Naive thymus-derived CD4-positive, alpha-beta T cell (primary cell): ENCODE results near the gene PIK3C2B. TPM values are rescaled to one million over a fixed set of nuclear protein-coding genes. Genes with fewer than 3 reads are reported as not detected.

Experiments used
- ATAC-seq: fragments of 150-1000 bp; cut with Tn5 transposase; 2 replicates; pipeline ENCODE4 v1.10.0; 2021; ENCODE audit warnings: mild to moderate bottlenecking, moderate library complexity
- CTCF ChIA-PET: fragments of 350-600 bp; sonication (Branson Sonifier 250); formaldehyde crosslinking; loops from one replicate; lab custom pipeline; 2021; ENCODE audit warnings: antibody characterized with exemption; lab: Charles Lee
- POLR2A ChIA-PET: fragments of 350-600 bp; sonication (Branson Sonifier 250); formaldehyde crosslinking; loops from one replicate; lab custom pipeline; 2021; ENCODE audit warnings: antibody characterized with exemption, inconsistent platforms; lab: Charles Lee
- DNase-seq, 9 donors: peaks; one replicate each; pipeline versions ENCODE4 v3.0.0 to v3.0.0-alpha.2; 2020 to 2022; ENCODE audit warnings: mixed read lengths in 1 of 9
- H3K27ac ChIP-seq: one replicate; pipeline ENCODE4 v1.7.0; 2013; ENCODE audit warnings: mild to moderate bottlenecking, low read depth, low read length, moderate library complexity
- H3K27me3 ChIP-seq, 2 donors: one replicate each; pipeline ENCODE4 v1.7.0; 2013; ENCODE audit warnings: low read length in 2 of 2, mild to moderate bottlenecking in 2 of 2, moderate library complexity in 2 of 2; ENCODE audit not compliant: control insufficient read depth in 2 of 2, insufficient read depth in 2 of 2
- H3K36me3 ChIP-seq, 3 experiments: 1 replicate in 2 of 3; 2 replicates in 1 of 3; pipeline ENCODE4 v1.7.0; 2013; ENCODE audit warnings: low read length in 3 of 3, mild to moderate bottlenecking in 3 of 3, moderate library complexity in 1 of 3; ENCODE audit not compliant: insufficient read depth in 3 of 3, control insufficient read depth in 2 of 3
- H3K4me1 ChIP-seq, 2 donors: one replicate each; pipeline ENCODE4 v1.7.0; 2013; ENCODE audit warnings: low read length in 2 of 2, mild to moderate bottlenecking in 2 of 2, moderate library complexity in 1 of 2; ENCODE audit not compliant: control insufficient read depth in 2 of 2, insufficient read depth in 2 of 2
- H3K4me3 ChIP-seq: 2 replicates; pipeline ENCODE4 v1.7.0; 2013; ENCODE audit warnings: mild to moderate bottlenecking, low read length
- H3K9me3 ChIP-seq, 3 experiments: 1 replicate in 2 of 3; 2 replicates in 1 of 3; pipeline ENCODE4 v1.7.0; 2013; ENCODE audit warnings: low read length in 3 of 3; ENCODE audit not compliant: control insufficient read depth in 2 of 3
- H3K27ac Mint-ChIP-seq, 9 donors: one replicate each; pipeline ENCODE4 v1.8.0; 2020 to 2022; ENCODE audit warnings: mixed read lengths in 9 of 9, mild to moderate bottlenecking in 8 of 9, moderate library complexity in 5 of 9, inconsistent platforms in 2 of 9
- H3K27me3 Mint-ChIP-seq, 5 donors: one replicate each; pipeline ENCODE4 v1.8.0; 2021 to 2022; ENCODE audit warnings: mixed read lengths in 5 of 5, mild to moderate bottlenecking in 1 of 5
- H3K36me3 Mint-ChIP-seq, 5 donors: one replicate each; pipeline ENCODE4 v1.8.0; 2020 to 2022; ENCODE audit warnings: mixed read lengths in 5 of 5, mild to moderate bottlenecking in 3 of 5, inconsistent platforms in 1 of 5
- H3K4me1 Mint-ChIP-seq, 7 donors: one replicate each; pipeline ENCODE4 v1.8.0; 2020 to 2022; ENCODE audit warnings: mixed read lengths in 7 of 7, mild to moderate bottlenecking in 3 of 7, inconsistent platforms in 1 of 7
- H3K4me3 Mint-ChIP-seq, 10 donors: one replicate each; pipeline ENCODE4 v1.8.0; 2020 to 2022; ENCODE audit warnings: mild to moderate bottlenecking in 10 of 10, mixed read lengths in 10 of 10, moderate library complexity in 6 of 10, inconsistent platforms in 2 of 10
- H3K9me3 Mint-ChIP-seq, 11 donors: one replicate each; pipeline ENCODE4 v1.8.0; 2020 to 2022; ENCODE audit warnings: mixed read lengths in 11 of 11, mild to moderate bottlenecking in 4 of 11, inconsistent platforms in 1 of 11, moderate library complexity in 1 of 11
- intact Hi-C, 2 donors: fragments of 100-400 bp; cut with micrococcal nuclease; formaldehyde crosslinking; loops; one replicate each; pipeline ENCODE4 v1.15.1; 2023
- polyA plus RNA-seq, 2 donors: library from polyadenylated mRNA; unstranded; fragments of 300-500 nt; fragmentation: Illumina TruSeq; gene quantifications; one replicate each; pipeline ENCODE4 v1.2.3, GENCODE V29; 2021
- total RNA-seq, 6 experiments: library from RNA in 5 of 6; stranded (reverse) in 5 of 6; gene quantifications; 1 replicate in 5 of 6; 2 replicates in 1 of 6; pipeline ENCODE4 v1.2.3 and lab custom pipeline; 2021 to 2026

The PIK3C2B gene
- total and polyA plus RNA-seq, 7 experiments from 2014 or later = 2.7 to 41.9 (median 27.6) TPM

DNA sequence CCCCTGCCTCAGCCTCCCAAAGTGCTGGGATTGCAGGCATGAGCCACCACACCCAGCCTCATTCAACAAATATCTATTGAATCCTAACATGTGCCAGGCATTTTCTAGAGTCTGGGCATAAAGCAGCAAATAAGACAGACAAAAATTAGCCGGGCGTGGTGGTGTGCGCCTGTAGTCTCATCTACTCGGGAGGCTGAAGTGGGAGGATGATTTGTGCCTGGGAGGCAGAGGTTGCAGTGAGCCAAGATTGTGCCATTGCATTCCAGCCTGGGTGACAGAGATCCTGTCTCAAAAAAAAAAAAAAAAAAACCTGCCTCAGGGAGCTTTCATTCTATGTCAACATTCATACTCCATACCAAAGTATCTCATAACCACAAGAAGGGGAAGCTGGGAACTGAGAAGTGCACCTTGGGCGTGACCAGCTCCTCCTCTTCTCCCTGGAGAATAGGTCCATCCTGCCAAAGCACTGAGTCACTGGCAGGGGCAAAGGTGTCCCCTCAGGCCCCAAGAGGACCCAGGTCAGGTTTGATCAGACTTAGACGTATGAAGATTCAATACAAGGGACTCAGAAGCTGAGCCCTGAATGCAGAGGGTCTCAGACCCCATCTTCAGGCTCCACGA lies 46.2 kb downstream of the PIK3C2B start:
- H3K27me3 ChIP-seq = no peaks in the 10 kb centered on the region
- ATAC-seq (no peak), DNase-seq (no peak)
- peak overlapping the region; percentile 2 to 77 (median 65) for H3K27ac Mint-ChIP-seq
- H3K4me3 Mint-ChIP-seq = no peak overlapping the region
- H3K4me1 Mint-ChIP-seq = peaks cover 9 to 45% (median 24%) of the 10 kb centered on the region in 7 donors
- H3K27ac ChIP-seq = no peak overlapping the region
- H3K36me3 Mint-ChIP-seq = peaks cover 3 to 41% (median 19%) of the 10 kb centered on the region in 5 donors
- intact Hi-C loops = loop anchor here in 1 of 2 donors (5.0 kb wide), 1 partner anchor 314 kb away; no protein-coding TSS in a partner anchor
- peaks cover 6 to 74% (median 9%) of the 10 kb centered on the region in 3 experiments for H3K36me3 ChIP-seq
- H3K27me3 Mint-ChIP-seq = no peaks in the 10 kb centered on the region
- no peak overlapping the region for H3K4me3 ChIP-seq
- POLR2A ChIA-PET = interaction anchor here (1.0 to 1.4 kb wide), 5 partner anchors 8 to 55 kb away, joined by 3 to 4 read pairs (median 3); no protein-coding TSS in a partner anchor
- no peaks in the 10 kb centered on the region for H3K9me3 ChIP-seq
- CTCF ChIA-PET = interaction anchor here (0.7 to 22.5 kb wide), 7 partner anchors 9 to 359 kb away, joined by 5 to 434 read pairs (median 10); partner anchors contain the start of genes MDM4 and PIK3C2B
- H3K9me3 Mint-ChIP-seq = no peaks in the 10 kb centered on the region
- H3K4me1 ChIP-seq = peaks cover 10 to 18% of the 10 kb centered on the region in 2 donors

- H3K4me3 Mint-ChIP-seq = no peak overlapping the region
- ATAC-seq (no peak), DNase-seq (no peak)
- no peak overlapping the region for H3K27ac ChIP-seq
- CTCF ChIA-PET = interaction anchor here (0.9 to 22.5 kb wide), 9 partner anchors 10 to 109 kb away, joined by 3 to 434 read pairs (median 10); partner anchors contain the start of genes MDM4 and PIK3C2B
- no peaks in the 10 kb centered on the region for H3K9me3 ChIP-seq
- H3K27me3 Mint-ChIP-seq = no peaks in the 10 kb centered on the region
- no peaks in the 10 kb centered on the region for H3K9me3 Mint-ChIP-seq
- intact Hi-C loops = loop anchor here (2.0 to 5.0 kb wide), 3 partner anchors 13 to 315 kb away; partner anchors contain the start of gene PIK3C2B (in 2 of the 2)
- H3K36me3 Mint-ChIP-seq = peaks cover 0 to 43% (median 17%) of the 10 kb centered on the region in 5 donors
- no peaks in the 10 kb centered on the region for H3K27me3 ChIP-seq
- no peak overlapping the region for H3K4me3 ChIP-seq
- POLR2A ChIA-PET = interaction anchor here (1.2 to 2.5 kb wide), 5 partner anchors 10 to 55 kb away, joined by 3 to 21 read pairs (median 3); partner anchors contain the start of gene PIK3C2B
- H3K36me3 ChIP-seq = peaks cover 6 to 81% (median 16%) of the 10 kb centered on the region in 3 experiments
- peak overlapping the region in 8 of 9 donors; percentile 10 to 73 (median 52) for H3K27ac Mint-ChIP-seq
- H3K4me1 ChIP-seq = peaks cover 5 to 11% of the 10 kb centered on the region in 2 donors
- H3K4me1 Mint-ChIP-seq = peaks cover 3 to 38% (median 17%) of the 10 kb centered on the region in 7 donors
Observed at GRCh38 chr1:204447736-204448135, 46.9 kb downstream of the PIK3C2B start.

DNA sequence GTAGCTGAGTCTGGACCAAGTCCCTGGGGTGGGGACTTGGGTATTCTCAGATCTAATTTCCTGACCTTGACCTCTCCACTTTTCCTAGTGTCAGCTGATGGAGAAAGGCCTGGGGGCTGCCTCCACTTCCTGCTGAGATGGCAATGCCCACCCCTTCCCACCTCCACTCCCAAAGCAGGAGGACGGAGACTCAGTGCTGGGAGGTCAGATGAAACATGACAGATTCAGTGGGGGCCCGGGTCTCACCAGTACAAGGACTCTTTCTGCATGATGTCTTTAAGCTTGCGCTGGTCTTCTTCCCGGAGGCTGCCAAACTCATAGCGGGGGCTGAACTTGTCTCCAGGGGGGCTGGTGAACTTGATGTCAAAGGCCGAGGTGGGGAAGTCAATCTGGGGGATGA lies 47.4 kb downstream of the PIK3C2B start:
- Histone ChIP-seq H3K36me3 (peaks cover 6 to 86% (median 21%) of the 10 kb centered on the region in 3 experiments), H3K4me1 (peaks cover 0 to 8% of the 10 kb centered on the region in 2 donors), H3K4me3 (no peak overlapping the region), H3K9me3 (no peaks in the 10 kb centered on the region), H3K27me3 (no peaks in the 10 kb centered on the region), H3K27ac (no peak overlapping the region)
- DNase-seq (no peak), ATAC-seq (no peak)
- Mint-ChIP-seq H3K27ac (peak overlapping the region in 6 of 9 donors; percentile 8 to 73 (median 32)), H3K4me1 (peaks cover 3 to 37% (median 15%) of the 10 kb centered on the region in 7 donors), H3K4me3 (no peak overlapping the region), H3K36me3 (peaks cover 0 to 48% (median 17%) of the 10 kb centered on the region in 5 donors), H3K9me3 (no peaks in the 10 kb centered on the region), H3K27me3 (no peaks in the 10 kb centered on the region)
- intact Hi-C loops = loop anchor here (2.0 to 5.0 kb wide), 3 partner anchors 14 to 315 kb away; partner anchors contain the start of gene PIK3C2B (in 2 of the 2)
- ChIA-PET POLR2A (interaction anchor here (1.2 to 2.5 kb wide), 3 partner anchors 11 to 54 kb away, joined by 3 to 21 read pairs (median 11); partner anchors contain the start of gene PIK3C2B), CTCF (interaction anchor here (0.7 to 22.5 kb wide), 18 partner anchors 9 to 360 kb away, joined by 3 to 434 read pairs (median 5); partner anchors contain the start of genes MDM4 and PIK3C2B)

- Histone ChIP-seq H3K4me3 (no peak overlapping the region), H3K27ac (peak overlapping the region; percentile 4), H3K9me3 (no peaks in the 10 kb centered on the region), H3K4me1 (peaks cover 0 to 8% of the 10 kb centered on the region in 2 donors), H3K27me3 (no peaks in the 10 kb centered on the region), H3K36me3 (peaks cover 6 to 87% (median 27%) of the 10 kb centered on the region in 3 experiments)
- peaks cover 3 to 32% (median 11%) of the 10 kb centered on the region in 7 donors for H3K4me1 Mint-ChIP-seq
- H3K27ac Mint-ChIP-seq = peak overlapping the region; percentile 54 to 92 (median 73)
- DNase-seq (peak; percentile 61 to 83 (median 75)), ATAC-seq (peak; percentile 97)
- H3K36me3 Mint-ChIP-seq = peaks cover 3 to 52% (median 23%) of the 10 kb centered on the region in 5 donors
- H3K4me3 Mint-ChIP-seq = no peak overlapping the region
- ChIA-PET CTCF (interaction anchor here (0.6 to 22.5 kb wide), 18 partner anchors 9 to 1560 kb away, joined by 3 to 434 read pairs (median 5); partner anchors contain the start of genes MDM4 and PIK3C2B), POLR2A (interaction anchor here (0.8 to 2.5 kb wide), 6 partner anchors 31 to 62 kb away, joined by 3 to 21 read pairs (median 5); partner anchors contain the start of gene PIK3C2B)
- intact Hi-C loops = loop anchor here (1.0 to 5.0 kb wide), 6 partner anchors 14 to 361 kb away; partner anchors contain the start of gene PIK3C2B (in 2 of the 2)
- H3K9me3 Mint-ChIP-seq = no peaks in the 10 kb centered on the region
- no peaks in the 10 kb centered on the region for H3K27me3 Mint-ChIP-seq
Observed at GRCh38 chr1:204446413-204447111, 48.0 kb downstream of the PIK3C2B start.

GRCh38 chr1:204445860-204446412 lies 48.7 kb downstream of the PIK3C2B start:
- Mint-ChIP-seq H3K4me3 (no peak overlapping the region), H3K4me1 (peaks cover 3 to 28% (median 9%) of the 10 kb centered on the region in 7 donors), H3K27me3 (no peaks in the 10 kb centered on the region), H3K27ac (peak overlapping the region in 4 of 9 donors; percentile 65 to 91 (median 70)), H3K36me3 (peaks cover 4 to 57% (median 22%) of the 10 kb centered on the region in 5 donors), H3K9me3 (no peaks in the 10 kb centered on the region)
- Histone ChIP-seq H3K27me3 (no peaks in the 10 kb centered on the region), H3K27ac (no peak overlapping the region), H3K36me3 (peaks cover 6 to 90% (median 33%) of the 10 kb centered on the region in 3 experiments), H3K4me1 (peaks cover 0 to 8% of the 10 kb centered on the region in 2 donors), H3K4me3 (no peak overlapping the region), H3K9me3 (no peaks in the 10 kb centered on the region)
- DNase-seq (peak in 7 of 9 donors; percentile 17 to 56 (median 34)), ATAC-seq (peak; percentile 39)
- ChIA-PET CTCF (interaction anchor here (0.7 to 22.5 kb wide), 11 partner anchors 15 to 1560 kb away, joined by 3 to 434 read pairs (median 7); partner anchors contain the start of genes MDM4 and PIK3C2B), POLR2A (interaction anchor here (0.8 to 2.5 kb wide), 7 partner anchors 32 to 63 kb away, joined by 3 to 21 read pairs (median 4); partner anchors contain the start of gene PIK3C2B)
- intact Hi-C loops = loop anchor here (1.0 to 5.0 kb wide), 6 partner anchors 15 to 361 kb away; partner anchors contain the start of gene PIK3C2B (in 2 of the 2)
